Gastrocnemius medialis (tissue), 4 donors: ENCODE results near the gene CLEC17A. TPM values are rescaled to one million over a fixed set of nuclear protein-coding genes. Genes with fewer than 3 reads are reported as not detected.
A peak's percentile ranks its signal among the peaks of the same experiment; 100 is the strongest.
"Not testable (repeated sequence)": the region's sequence is repeated elsewhere in the genome, so short reads cannot be mapped to it uniquely, and the experiment has no call there.

ENCODE experiments used
- ATAC-seq, 2 donors: fragments of 150-250 bp; one replicate each; pipeline ENCODE4 v1.9.1; 2016
- DNase-seq, 2 donors: peaks; one replicate each; pipeline ENCODE4 v3.0.0-alpha.2; 2019
- H3K27ac ChIP-seq, 4 donors: fragments of 200-600 bp; sonication (generic); 1 replicate in 1 of 4; 2 replicates in 3 of 4; pipeline ENCODE4 v1.5.1; 2016 to 2018; ENCODE audit warnings: mild to moderate bottlenecking in 2 of 4, moderate library complexity in 1 of 4
- H3K27me3 ChIP-seq, 3 donors: fragments of 200-600 bp; sonication (generic) in 2 of 3; 1 replicate in 1 of 3; 2 replicates in 2 of 3; pipeline versions ENCODE4 v1.5.1 to v1.6.0; 2016 to 2019; ENCODE audit warnings: mild to moderate bottlenecking in 1 of 3, moderate library complexity in 1 of 3
- H3K36me3 ChIP-seq, 2 donors: fragments of 200-600 bp; sonication (generic) in 1 of 2; one replicate each; pipeline ENCODE4 v1.5.1; 2017 to 2018
- H3K4me1 ChIP-seq, 2 donors: fragments of 200-600 bp; sonication (generic) in 1 of 2; one replicate each; pipeline ENCODE4 v1.5.1; 2016 to 2017; ENCODE audit warnings: mild to moderate bottlenecking in 2 of 2
- H3K4me3 ChIP-seq, 4 donors: fragments of 200-600 bp; sonication (generic) in 3 of 4; 1 replicate in 1 of 4; 2 replicates in 3 of 4; pipeline ENCODE4 v1.5.1; 2016 to 2019; ENCODE audit warnings: mild to moderate bottlenecking in 2 of 4
- H3K9me3 ChIP-seq, 3 donors: fragments of 200-600 bp; sonication (generic) in 2 of 3; 1 replicate in 1 of 3; 2 replicates in 2 of 3; pipeline ENCODE4 v1.5.1; 2016 to 2019
- POLR2A ChIP-seq, 2 donors: fragments of 450-650 bp; IDR thresholded peaks; one replicate each; pipeline ENCODE4 v1.6.1; 2017; ENCODE audit warnings: antibody characterized with exemption in 2 of 2, mild to moderate bottlenecking in 2 of 2, moderate library complexity in 2 of 2
- in situ Hi-C, 4 donors: fragments of 200-750 bp; cut with MboI; loops; one replicate each; pipeline versions ENCODE4 v1.15.0 to v1.8.0; 2017; ENCODE audit warnings: low sequenced_read_pairs in 4 of 4
- intact Hi-C: fragments of 100-400 bp; cut with DNase I; formaldehyde crosslinking; loops from one replicate; pipeline ENCODE4 v1.15.1; 2023; ENCODE audit warnings: low total_unique reads
- total RNA-seq, 4 donors: library from RNA; depleted of rRNA; stranded (reverse); fragments of >200 nt; gene quantifications; one replicate each; pipeline versions ENCODE4 v1.1.0 to v1.2.3, GENCODE V29; 2016
- TF ChIP-seq, protein P1 (sequence below), 5 experiments: fragments of 450-650 bp in 3 of 5; fragments of 200-600 bp in 2 of 5; sonication (generic) in 2 of 5; IDR thresholded peaks in 4 of 5; conservative IDR thresholded peaks in 1 of 5; 1 replicate in 4 of 5; 2 replicates in 1 of 5; pipeline ENCODE4 v1.5.1; 2016 to 2019; ENCODE audit warnings: antibody characterized with exemption in 5 of 5, mild to moderate bottlenecking in 3 of 5, moderate library complexity in 3 of 5

CLEC17A gene
- total RNA-seq, 4 donors from 2014 or later: not detected

DNA sequence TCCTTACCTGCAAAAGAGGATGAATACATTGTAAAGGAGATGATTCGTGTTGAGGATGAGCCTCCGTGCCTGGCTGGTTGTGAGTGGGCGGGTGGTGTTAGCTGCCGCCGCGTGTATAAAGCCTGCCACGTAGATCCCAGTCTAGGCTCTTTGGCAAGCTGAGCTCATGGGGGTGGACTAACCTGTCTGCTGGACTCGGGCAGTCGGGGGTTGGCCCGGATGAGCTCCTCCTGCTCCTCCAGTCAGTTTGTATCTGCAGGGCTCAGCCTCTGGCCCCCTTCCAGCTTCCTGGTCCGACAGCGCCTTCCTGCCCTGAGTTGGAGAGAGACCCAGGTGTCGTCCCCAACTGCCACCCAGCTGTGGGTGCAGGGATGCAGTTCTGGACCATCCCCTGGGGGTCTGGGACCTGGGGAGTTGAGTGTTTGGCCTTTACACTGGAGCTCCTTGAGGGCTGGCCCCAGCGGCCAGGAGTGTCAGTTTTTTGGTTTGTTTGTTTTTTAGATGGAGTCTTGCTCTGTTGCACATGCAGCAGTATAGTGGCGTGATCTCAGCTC, 32.6 kb upstream of the CLEC17A start:
- Histone ChIP-seq H3K27ac (peak overlapping the region; percentile 98 to 100 (median 99)), H3K4me3 (no peak overlapping the region), H3K9me3 (no peaks in the 10 kb centered on the region), H3K36me3 (no peaks in the 10 kb centered on the region), H3K27me3 (no peaks in the 10 kb centered on the region), H3K4me1 (peaks cover 50 to 73% of the 10 kb centered on the region in 2 donors)
- TF ChIP-seq, protein P1, sequence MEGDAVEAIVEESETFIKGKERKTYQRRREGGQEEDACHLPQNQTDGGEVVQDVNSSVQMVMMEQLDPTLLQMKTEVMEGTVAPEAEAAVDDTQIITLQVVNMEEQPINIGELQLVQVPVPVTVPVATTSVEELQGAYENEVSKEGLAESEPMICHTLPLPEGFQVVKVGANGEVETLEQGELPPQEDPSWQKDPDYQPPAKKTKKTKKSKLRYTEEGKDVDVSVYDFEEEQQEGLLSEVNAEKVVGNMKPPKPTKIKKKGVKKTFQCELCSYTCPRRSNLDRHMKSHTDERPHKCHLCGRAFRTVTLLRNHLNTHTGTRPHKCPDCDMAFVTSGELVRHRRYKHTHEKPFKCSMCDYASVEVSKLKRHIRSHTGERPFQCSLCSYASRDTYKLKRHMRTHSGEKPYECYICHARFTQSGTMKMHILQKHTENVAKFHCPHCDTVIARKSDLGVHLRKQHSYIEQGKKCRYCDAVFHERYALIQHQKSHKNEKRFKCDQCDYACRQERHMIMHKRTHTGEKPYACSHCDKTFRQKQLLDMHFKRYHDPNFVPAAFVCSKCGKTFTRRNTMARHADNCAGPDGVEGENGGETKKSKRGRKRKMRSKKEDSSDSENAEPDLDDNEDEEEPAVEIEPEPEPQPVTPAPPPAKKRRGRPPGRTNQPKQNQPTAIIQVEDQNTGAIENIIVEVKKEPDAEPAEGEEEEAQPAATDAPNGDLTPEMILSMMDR (IDR thresholded peaks at IDR 0.05 in 4 of 5, conservative IDR thresholded peaks at IDR 0.05 in 1 of 5): no peak
- no peak for TF ChIP-seq POLR2A (IDR thresholded peaks at IDR 0.05)
- DNase-seq: no peak
- in situ Hi-C loops: no loop called here
- intact Hi-C loops: no loop called here
- no peak for ATAC-seq

DNA sequence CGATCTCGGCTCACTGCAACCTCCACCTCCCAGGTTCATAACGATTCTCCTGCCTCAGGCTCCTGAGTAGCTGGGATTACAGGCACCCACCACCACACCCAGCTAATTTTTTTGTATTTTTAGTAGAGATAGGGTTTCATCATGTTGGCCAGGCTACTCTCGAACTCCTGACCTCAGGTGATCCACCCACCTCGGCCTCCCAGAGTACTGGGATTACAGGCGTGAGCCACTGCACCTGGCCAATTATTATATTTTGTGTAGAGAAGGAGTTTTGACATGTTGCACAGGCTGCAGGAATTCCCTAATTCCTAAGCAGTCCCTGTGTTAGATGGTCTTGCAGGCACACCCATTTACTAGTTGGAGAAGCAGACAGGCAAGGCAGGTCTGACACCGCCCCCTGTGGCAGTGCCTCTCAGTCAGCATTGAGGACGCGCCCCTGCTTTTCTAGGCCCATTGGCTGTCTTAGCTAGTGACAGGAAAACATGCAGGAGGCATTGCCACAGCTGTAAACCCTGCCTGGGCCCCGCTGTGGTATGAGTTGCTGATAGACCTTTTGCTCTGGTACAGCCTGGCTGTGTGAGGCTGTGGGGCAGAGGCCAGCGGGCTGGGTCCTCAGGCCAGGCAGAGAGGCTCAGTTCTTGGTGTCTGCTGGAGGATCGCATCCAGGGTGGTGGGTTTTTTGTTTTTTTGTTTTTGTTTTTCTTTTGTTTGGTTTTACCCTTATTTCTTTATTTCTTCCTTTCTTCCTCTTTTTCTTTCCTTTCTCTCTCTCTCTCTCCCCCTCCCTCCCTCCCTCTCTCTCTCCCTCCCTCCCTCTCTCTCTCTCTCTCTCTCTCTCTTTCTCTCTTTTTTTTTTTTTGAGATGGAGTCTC, 31.5 kb upstream of the CLEC17A start:
- peak overlapping the region; percentile 98 to 100 (median 99) for H3K27ac ChIP-seq
- in situ Hi-C loops, H3K36me3 ChIP-seq, intact Hi-C loops, H3K27me3 ChIP-seq, H3K9me3 ChIP-seq, H3K4me3 ChIP-seq: not testable (repeated sequence)
- TF ChIP-seq, protein P1 (IDR thresholded peaks at IDR 0.05 in 4 of 5, conservative IDR thresholded peaks at IDR 0.05 in 1 of 5): peak in 2 of 5 experiments; percentile 6 to 20
- peaks cover 44 to 69% of the 10 kb centered on the region in 2 donors for H3K4me1 ChIP-seq
- ATAC-seq (peak in 1 of 2 donors; percentile 17), DNase-seq (peak in 1 of 2 donors; percentile 45)

DNA sequence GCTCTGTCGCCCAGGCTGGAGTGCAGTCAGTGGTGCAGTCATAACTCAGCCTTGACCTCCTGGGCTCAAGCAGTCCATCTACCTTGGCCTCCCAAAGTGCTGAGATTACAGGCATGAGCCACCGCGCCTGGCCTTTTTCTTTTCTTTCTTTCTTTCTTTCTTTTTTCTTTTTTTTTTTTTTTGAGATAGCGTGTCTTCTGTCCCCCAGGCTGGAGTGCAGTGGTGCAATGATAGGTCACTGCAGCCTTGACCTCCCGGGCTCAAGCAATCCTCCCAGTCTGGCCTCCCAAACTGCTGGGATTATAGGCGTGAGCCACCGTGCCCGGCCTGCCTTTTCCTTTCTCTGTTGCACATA, 30.9 kb upstream of the CLEC17A start:
- intact Hi-C loops, in situ Hi-C loops: not testable (repeated sequence)
- peak overlapping the region; percentile 98 to 100 (median 99) for H3K27ac ChIP-seq

DNA sequence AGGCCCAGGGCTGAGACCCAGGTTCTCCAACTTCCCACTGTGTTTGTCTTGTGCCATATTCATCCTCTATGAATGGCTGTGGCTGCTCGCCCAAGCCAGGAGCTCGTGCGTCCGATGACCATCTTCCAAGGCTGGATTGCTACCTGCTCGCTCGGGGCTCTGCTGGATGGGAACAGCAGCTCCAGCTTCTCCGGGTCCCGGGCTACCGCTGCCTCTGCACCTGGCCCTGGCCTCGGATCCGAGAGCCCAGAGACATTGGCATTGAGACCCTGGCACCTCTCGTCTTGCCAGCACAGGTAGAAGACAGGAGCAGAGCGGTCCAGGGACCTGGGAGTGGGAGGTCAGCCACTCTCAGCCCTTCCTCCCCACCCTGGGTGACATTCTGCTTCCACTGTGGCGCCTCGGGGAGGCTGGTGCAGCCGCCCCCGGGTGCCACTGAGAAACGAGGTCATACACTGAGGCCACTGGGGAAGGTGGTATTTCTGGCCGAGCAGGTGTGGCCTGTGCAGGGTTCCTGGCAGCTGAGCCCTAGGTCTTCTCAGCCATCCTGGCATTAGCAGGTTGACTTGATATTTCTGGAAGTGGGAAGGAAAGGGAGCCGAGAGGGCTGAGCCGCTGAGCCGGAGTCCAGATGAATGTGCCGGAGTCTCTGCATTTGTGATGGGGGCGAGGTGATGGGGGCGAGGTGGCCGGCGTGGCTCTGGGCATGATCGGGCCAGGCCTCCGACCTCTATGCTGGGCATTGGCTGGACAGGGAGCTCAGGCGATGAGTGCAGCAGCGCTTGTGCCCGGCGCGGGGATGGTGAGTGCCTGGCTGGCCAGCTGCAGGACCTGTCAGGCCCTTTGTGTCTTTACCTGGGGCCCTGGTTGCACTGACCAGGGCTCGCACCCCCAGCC, 29.6 kb upstream of the CLEC17A start:
- DNase-seq (peak in 1 of 2 donors; percentile 59), ATAC-seq (peak in 1 of 2 donors; percentile 38)
- Histone ChIP-seq H3K4me1 (peaks cover 51 to 76% of the 10 kb centered on the region in 2 donors), H3K27ac (peak overlapping the region; percentile 98 to 100 (median 99)), H3K4me3 (no peak overlapping the region), H3K36me3 (no peaks in the 10 kb centered on the region), H3K27me3 (no peaks in the 10 kb centered on the region), H3K9me3 (no peaks in the 10 kb centered on the region)
- intact Hi-C loops (no loop called here), in situ Hi-C loops (no loop called here)
- TF ChIP-seq, protein P1 (IDR thresholded peaks at IDR 0.05 in 4 of 5, conservative IDR thresholded peaks at IDR 0.05 in 1 of 5): no peak
- no peak for TF ChIP-seq POLR2A (IDR thresholded peaks at IDR 0.05)

More for the DNA sequence above, 30.9 kb upstream of the CLEC17A start:
- H3K9me3 ChIP-seq, DNase-seq, H3K4me3 ChIP-seq, H3K27me3 ChIP-seq, H3K36me3 ChIP-seq, ATAC-seq: not testable (repeated sequence)
- peaks cover 46 to 69% of the 10 kb centered on the region in 2 donors for H3K4me1 ChIP-seq

DNA sequence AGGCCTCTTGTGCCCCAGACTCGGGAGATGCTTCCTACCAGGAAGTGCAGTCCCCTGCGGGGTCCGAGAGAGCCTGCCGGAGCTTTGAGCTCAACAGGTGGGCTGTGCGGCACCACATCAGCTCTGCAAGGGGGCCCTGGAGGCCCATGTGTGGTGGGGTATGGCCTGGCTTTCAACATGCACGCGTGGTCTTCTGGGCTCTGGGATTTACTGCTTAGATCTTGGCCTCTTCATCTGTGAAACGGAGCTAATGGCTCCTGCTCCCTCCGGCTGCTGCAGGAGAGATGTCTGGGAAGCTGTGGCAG, 29.0 kb upstream of the CLEC17A start:
- H3K27me3 ChIP-seq: no peaks in the 10 kb centered on the region
- peak overlapping the region; percentile 98 to 100 (median 99) for H3K27ac ChIP-seq
- no peaks in the 10 kb centered on the region for H3K9me3 ChIP-seq
- H3K4me1 ChIP-seq: peaks cover 55 to 82% of the 10 kb centered on the region in 2 donors
- H3K4me3 ChIP-seq: no peak overlapping the region
- in situ Hi-C loops (no loop called here), intact Hi-C loops (no loop called here)
- TF ChIP-seq, protein P1 (IDR thresholded peaks at IDR 0.05 in 4 of 5, conservative IDR thresholded peaks at IDR 0.05 in 1 of 5): no peak
- TF ChIP-seq POLR2A (IDR thresholded peaks at IDR 0.05): no peak
- ATAC-seq (no peak), DNase-seq (no peak)
- no peaks in the 10 kb centered on the region for H3K36me3 ChIP-seq
